Measurements from ENCODE around the gene AFAP1L2.
A peak's percentile ranks its signal among the peaks of the same experiment; 100 is the strongest.
"Not testable (repeated sequence)": the region's sequence is repeated elsewhere in the genome, so short reads cannot be mapped to it uniquely, and the experiment has no call there.

The AFAP1L2 gene

GRCh38 chr10:114357515-114357996 lies 46.7 kb downstream of the AFAP1L2 start:
- no peak for DNase-seq

GRCh38 chr10:114356751-114357514 lies 47.4 kb downstream of the AFAP1L2 start:
- no peak for DNase-seq

- DNase-seq = no peak
Measured at GRCh38 chr10:114356126-114356525, 48.2 kb downstream of the AFAP1L2 start.

GRCh38 chr10:114353383-114353782 lies 50.9 kb downstream of the AFAP1L2 start:
- no peak for DNase-seq

- no peak for DNase-seq
Measured at GRCh38 chr10:114352653-114353298, 51.5 kb downstream of the AFAP1L2 start.

- no peak for DNase-seq
Measured at GRCh38 chr10:114350751-114351150, 53.6 kb downstream of the AFAP1L2 start.

- DNase-seq = no peak
Measured at GRCh38 chr10:114349522-114350215, 54.6 kb downstream of the AFAP1L2 start.

- not testable (repeated sequence) for DNase-seq
Measured at GRCh38 chr10:114349071-114349470, 55.2 kb downstream of the AFAP1L2 start.

- peak; percentile 78 for DNase-seq
Measured at GRCh38 chr10:114347791-114348190, 56.5 kb downstream of the AFAP1L2 start.

GRCh38 chr10:114347241-114347640 lies 57.1 kb downstream of the AFAP1L2 start:
- DNase-seq = no peak

- DNase-seq = no peak
Measured at GRCh38 chr10:114346176-114347031, 57.9 kb downstream of the AFAP1L2 start.

GRCh38 chr10:114345701-114346100 lies 58.6 kb downstream of the AFAP1L2 start:
- no peak for DNase-seq

GRCh38 chr10:114343623-114344505 lies 60.4 kb downstream of the AFAP1L2 start:
- DNase-seq = no peak

GRCh38 chr10:114342976-114343375 lies 61.3 kb downstream of the AFAP1L2 start:
- no peak for DNase-seq

GRCh38 chr10:114340816-114341215 lies 63.5 kb downstream of the AFAP1L2 start:
- no peak for DNase-seq

GRCh38 chr10:114337510-114338462 lies 66.5 kb downstream of the AFAP1L2 start:
- no peak for DNase-seq

- no peak for DNase-seq
Measured at GRCh38 chr10:114336823-114337509, 67.3 kb downstream of the AFAP1L2 start.

GRCh38 chr10:114335614-114336013 lies 68.7 kb downstream of the AFAP1L2 start:
- no peak for DNase-seq

GRCh38 chr10:114334301-114334700 lies 70.0 kb downstream of the AFAP1L2 start:
- DNase-seq = peak; percentile 29

- not testable (repeated sequence) for DNase-seq
Measured at GRCh38 chr10:114333441-114333840, 70.9 kb downstream of the AFAP1L2 start.
